ENCODE measurements around the gene TGM1. TPM values are rescaled to one million over a fixed set of nuclear protein-coding genes. Genes with fewer than 3 reads are reported as not detected.
A peak's percentile ranks its signal among the peaks of the same experiment; 100 is the strongest.

TGM1 gene
- total and polyA plus RNA-seq, 2 experiments from 2014 or later = 0.31 to 0.63 TPM

DNA sequence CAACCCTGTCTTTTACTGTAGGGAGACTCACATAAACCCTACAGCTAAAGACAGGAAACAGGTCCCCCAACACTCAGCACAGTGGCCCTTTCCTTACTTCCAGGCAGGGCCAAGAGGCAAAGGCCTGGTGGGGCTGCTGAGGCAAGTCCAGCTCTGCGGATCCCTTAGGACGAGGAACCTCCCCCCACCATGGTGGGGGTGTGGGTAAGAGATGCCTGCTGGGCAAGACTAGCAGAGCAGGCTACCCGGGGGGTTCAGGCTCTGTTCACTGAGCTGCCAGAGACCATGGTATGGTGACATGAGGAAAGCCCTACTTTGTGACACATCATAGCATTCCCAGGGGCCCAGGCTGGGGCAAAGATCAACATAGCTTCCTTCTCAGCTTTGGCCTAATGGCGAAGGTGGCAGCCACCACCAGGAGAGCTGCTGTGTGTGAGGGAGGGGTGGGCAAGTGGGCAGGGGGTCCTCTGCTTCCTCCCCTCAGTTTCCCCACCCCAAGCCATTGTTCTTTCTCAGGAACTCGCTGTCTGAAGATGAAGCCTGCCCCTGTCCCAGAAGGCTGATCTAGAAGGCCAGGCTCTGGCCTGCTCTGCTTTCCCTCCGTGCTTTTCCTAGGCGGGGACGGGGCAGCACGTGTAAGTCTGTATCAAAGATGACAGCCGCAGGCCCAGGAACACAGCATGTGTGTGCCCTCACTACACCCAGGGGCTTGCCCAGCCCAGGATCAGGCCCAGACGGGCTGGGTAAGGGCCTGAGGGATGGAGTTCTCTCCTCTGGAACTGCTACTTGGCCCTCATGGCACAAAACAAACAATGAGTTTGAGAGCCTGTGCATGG is 10.5 kb downstream of the TGM1 start (continued):
- TF ChIP-seq, protein P1, sequence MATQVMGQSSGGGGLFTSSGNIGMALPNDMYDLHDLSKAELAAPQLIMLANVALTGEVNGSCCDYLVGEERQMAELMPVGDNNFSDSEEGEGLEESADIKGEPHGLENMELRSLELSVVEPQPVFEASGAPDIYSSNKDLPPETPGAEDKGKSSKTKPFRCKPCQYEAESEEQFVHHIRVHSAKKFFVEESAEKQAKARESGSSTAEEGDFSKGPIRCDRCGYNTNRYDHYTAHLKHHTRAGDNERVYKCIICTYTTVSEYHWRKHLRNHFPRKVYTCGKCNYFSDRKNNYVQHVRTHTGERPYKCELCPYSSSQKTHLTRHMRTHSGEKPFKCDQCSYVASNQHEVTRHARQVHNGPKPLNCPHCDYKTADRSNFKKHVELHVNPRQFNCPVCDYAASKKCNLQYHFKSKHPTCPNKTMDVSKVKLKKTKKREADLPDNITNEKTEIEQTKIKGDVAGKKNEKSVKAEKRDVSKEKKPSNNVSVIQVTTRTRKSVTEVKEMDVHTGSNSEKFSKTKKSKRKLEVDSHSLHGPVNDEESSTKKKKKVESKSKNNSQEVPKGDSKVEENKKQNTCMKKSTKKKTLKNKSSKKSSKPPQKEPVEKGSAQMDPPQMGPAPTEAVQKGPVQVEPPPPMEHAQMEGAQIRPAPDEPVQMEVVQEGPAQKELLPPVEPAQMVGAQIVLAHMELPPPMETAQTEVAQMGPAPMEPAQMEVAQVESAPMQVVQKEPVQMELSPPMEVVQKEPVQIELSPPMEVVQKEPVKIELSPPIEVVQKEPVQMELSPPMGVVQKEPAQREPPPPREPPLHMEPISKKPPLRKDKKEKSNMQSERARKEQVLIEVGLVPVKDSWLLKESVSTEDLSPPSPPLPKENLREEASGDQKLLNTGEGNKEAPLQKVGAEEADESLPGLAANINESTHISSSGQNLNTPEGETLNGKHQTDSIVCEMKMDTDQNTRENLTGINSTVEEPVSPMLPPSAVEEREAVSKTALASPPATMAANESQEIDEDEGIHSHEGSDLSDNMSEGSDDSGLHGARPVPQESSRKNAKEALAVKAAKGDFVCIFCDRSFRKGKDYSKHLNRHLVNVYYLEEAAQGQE (IDR thresholded peaks at IDR 0.05; ENCODE audit: unreplicated experiment) = no peak

DNA sequence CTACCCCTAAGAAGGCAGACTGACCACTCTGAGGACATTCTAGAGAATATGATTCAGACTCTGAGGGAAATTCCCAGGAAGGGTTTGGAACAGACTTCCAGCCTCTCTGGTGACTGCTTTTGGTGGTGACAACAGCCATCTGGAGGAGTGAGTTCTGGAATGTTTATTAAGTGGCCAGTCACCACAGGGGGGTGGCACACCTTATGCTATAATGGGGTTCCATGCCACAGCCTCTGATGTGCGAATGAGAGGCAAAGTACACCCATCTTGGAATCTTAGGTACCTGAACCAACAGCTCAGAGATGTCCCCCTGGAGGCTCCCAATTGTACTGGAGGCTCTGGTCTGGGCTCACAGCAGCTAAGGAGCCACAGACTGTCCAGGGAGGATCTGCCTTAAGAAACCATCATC is 11.1 kb downstream of the TGM1 start:
- no peak overlapping the region for H3K27ac Mint-ChIP-seq
- peak; percentile 63 for ATAC-seq
- peak; percentile 36 for DNase-seq (ENCODE audit: low spot score)
- TF ChIP-seq EZH2 (IDR thresholded peaks at IDR 0.05; ENCODE audit: low read depth, unreplicated experiment) (no peak), ZNF331 (CRISPR knock-in tag; IDR thresholded peaks at IDR 0.05; ENCODE audit: low read depth) (no peak), JUNB (IDR thresholded peaks at IDR 0.05; ENCODE audit: unreplicated experiment) (no peak), STAT1 (IDR thresholded peaks at IDR 0.05; ENCODE audit: unreplicated experiment) (no peak), POLR2AphosphoS5 (IDR thresholded peaks at IDR 0.05; ENCODE audit: low read depth) (no peak), EZH2phosphoT487 (IDR thresholded peaks at IDR 0.05; ENCODE audit: unreplicated experiment) (no peak), NANOG (IDR thresholded peaks at IDR 0.05; ENCODE audit: borderline replicate concordance) (no peak), CREB1 (CRISPR knock-in tag; IDR thresholded peaks at IDR 0.05; ENCODE audit: low read depth) (no peak)
- TF ChIP-seq, protein P2, sequence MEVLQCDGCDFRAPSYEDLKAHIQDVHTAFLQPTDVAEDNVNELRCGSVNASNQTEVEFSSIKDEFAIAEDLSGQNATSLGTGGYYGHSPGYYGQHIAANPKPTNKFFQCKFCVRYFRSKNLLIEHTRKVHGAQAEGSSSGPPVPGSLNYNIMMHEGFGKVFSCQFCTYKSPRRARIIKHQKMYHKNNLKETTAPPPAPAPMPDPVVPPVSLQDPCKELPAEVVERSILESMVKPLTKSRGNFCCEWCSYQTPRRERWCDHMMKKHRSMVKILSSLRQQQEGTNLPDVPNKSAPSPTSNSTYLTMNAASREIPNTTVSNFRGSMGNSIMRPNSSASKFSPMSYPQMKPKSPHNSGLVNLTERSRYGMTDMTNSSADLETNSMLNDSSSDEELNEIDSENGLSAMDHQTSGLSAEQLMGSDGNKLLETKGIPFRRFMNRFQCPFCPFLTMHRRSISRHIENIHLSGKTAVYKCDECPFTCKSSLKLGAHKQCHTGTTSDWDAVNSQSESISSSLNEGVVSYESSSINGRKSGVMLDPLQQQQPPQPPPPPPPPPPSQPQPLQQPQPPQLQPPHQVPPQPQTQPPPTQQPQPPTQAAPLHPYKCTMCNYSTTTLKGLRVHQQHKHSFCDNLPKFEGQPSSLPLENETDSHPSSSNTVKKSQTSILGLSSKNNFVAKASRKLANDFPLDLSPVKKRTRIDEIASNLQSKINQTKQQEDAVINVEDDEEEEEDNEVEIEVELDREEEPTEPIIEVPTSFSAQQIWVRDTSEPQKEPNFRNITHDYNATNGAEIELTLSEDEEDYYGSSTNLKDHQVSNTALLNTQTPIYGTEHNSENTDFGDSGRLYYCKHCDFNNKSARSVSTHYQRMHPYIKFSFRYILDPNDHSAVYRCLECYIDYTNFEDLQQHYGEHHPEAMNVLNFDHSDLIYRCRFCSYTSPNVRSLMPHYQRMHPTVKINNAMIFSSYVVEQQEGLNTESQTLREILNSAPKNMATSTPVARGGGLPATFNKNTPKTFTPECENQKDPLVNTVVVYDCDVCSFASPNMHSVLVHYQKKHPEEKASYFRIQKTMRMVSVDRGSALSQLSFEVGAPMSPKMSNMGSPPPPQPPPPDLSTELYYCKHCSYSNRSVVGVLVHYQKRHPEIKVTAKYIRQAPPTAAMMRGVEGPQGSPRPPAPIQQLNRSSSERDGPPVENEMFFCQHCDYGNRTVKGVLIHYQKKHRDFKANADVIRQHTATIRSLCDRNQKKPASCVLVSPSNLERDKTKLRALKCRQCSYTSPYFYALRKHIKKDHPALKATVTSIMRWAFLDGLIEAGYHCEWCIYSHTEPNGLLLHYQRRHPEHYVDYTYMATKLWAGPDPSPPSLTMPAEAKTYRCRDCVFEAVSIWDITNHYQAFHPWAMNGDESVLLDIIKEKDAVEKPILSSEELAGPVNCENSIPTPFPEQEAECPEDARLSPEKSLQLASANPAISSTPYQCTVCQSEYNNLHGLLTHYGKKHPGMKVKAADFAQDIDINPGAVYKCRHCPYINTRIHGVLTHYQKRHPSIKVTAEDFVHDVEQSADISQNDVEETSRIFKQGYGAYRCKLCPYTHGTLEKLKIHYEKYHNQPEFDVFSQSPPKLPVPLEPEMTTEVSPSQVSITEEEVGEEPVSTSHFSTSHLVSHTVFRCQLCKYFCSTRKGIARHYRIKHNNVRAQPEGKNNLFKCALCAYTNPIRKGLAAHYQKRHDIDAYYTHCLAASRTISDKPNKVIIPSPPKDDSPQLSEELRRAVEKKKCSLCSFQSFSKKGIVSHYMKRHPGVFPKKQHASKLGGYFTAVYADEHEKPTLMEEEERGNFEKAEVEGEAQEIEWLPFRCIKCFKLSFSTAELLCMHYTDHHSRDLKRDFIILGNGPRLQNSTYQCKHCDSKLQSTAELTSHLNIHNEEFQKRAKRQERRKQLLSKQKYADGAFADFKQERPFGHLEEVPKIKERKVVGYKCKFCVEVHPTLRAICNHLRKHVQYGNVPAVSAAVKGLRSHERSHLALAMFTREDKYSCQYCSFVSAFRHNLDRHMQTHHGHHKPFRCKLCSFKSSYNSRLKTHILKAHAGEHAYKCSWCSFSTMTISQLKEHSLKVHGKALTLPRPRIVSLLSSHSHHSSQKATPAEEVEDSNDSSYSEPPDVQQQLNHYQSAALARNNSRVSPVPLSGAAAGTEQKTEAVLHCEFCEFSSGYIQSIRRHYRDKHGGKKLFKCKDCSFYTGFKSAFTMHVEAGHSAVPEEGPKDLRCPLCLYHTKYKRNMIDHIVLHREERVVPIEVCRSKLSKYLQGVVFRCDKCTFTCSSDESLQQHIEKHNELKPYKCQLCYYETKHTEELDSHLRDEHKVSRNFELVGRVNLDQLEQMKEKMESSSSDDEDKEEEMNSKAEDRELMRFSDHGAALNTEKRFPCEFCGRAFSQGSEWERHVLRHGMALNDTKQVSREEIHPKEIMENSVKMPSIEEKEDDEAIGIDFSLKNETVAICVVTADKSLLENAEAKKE (CRISPR knock-in tag; IDR thresholded peaks at IDR 0.05) = no peak
- TF ChIP-seq, protein P3, sequence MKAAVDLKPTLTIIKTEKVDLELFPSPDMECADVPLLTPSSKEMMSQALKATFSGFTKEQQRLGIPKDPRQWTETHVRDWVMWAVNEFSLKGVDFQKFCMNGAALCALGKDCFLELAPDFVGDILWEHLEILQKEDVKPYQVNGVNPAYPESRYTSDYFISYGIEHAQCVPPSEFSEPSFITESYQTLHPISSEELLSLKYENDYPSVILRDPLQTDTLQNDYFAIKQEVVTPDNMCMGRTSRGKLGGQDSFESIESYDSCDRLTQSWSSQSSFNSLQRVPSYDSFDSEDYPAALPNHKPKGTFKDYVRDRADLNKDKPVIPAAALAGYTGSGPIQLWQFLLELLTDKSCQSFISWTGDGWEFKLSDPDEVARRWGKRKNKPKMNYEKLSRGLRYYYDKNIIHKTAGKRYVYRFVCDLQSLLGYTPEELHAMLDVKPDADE (IDR thresholded peaks at IDR 0.05) = no peak
- TF ChIP-seq, protein P4, sequence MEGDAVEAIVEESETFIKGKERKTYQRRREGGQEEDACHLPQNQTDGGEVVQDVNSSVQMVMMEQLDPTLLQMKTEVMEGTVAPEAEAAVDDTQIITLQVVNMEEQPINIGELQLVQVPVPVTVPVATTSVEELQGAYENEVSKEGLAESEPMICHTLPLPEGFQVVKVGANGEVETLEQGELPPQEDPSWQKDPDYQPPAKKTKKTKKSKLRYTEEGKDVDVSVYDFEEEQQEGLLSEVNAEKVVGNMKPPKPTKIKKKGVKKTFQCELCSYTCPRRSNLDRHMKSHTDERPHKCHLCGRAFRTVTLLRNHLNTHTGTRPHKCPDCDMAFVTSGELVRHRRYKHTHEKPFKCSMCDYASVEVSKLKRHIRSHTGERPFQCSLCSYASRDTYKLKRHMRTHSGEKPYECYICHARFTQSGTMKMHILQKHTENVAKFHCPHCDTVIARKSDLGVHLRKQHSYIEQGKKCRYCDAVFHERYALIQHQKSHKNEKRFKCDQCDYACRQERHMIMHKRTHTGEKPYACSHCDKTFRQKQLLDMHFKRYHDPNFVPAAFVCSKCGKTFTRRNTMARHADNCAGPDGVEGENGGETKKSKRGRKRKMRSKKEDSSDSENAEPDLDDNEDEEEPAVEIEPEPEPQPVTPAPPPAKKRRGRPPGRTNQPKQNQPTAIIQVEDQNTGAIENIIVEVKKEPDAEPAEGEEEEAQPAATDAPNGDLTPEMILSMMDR (conservative IDR thresholded peaks at IDR 0.05; ENCODE audit: low read depth in 2 of 2) = no peak

More for the DNA sequence above, 11.1 kb downstream of the TGM1 start:
- no peak overlapping the region for H3K4me3 Mint-ChIP-seq
- Histone ChIP-seq H3K4me1 (ENCODE audit: insufficient read depth) (no peaks in the 10 kb centered on the region), H3K4me2 (no peak overlapping the region), H3K4me3 (no peak overlapping the region), H3F3A (replicated peaks; ENCODE audit: low read depth) (no peaks in the 10 kb centered on the region), H3K27me3 (ENCODE audit: insufficient read depth) (no peaks in the 10 kb centered on the region), H2AFZ (no peak overlapping the region), H3K36me3 (ENCODE audit: insufficient read depth) (no peaks in the 10 kb centered on the region), H4K20me1 (replicated peaks; ENCODE audit: insufficient read depth) (no peaks in the 10 kb centered on the region), H3K9me2 (ENCODE audit: insufficient read depth) (no peaks in the 10 kb centered on the region), H3K79me2 (replicated peaks; ENCODE audit: insufficient read depth) (no peaks in the 10 kb centered on the region), H3K27ac (ENCODE audit: low read depth) (no peak overlapping the region)
- no peaks in the 10 kb centered on the region for H3K4me1 Mint-ChIP-seq
- no peaks in the 10 kb centered on the region for H3K9me3 Mint-ChIP-seq
- peaks cover 8% of the 10 kb centered on the region for H3K27me3 Mint-ChIP-seq (ENCODE audit: insufficient read depth, low read depth, poor library complexity)
- H3K36me3 Mint-ChIP-seq (ENCODE audit: low read depth) = no peaks in the 10 kb centered on the region
